ENCODE data around the gene WNT11. TPM values are rescaled to one million over a fixed set of nuclear protein-coding genes. Genes with fewer than 3 reads are reported as not detected.

The WNT11 gene
- total RNA-seq, 1 experiment from 2014 or later: not detected

DNA sequence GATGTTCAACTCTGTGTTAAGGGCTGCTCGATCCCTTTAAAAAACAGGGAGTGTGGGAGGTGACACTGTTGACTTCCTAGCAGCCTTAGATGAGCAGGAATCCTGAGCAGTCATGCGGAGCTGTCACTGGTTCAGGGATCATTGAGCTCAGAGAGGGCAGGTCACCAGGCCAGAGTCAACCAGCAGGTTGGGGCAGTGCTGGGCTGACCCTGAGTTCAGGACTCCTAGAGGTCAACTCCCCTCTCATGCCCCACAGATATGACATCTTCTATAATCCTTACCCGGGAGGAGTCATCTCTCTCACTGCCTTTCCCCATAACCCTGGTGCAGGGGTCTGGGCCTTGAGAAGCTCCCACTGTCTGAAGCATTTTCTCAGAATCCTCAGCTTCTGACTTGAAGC is 12.9 kb upstream of the WNT11 start:
- no peak for DNase-seq (ENCODE audit: low read depth)

DNA sequence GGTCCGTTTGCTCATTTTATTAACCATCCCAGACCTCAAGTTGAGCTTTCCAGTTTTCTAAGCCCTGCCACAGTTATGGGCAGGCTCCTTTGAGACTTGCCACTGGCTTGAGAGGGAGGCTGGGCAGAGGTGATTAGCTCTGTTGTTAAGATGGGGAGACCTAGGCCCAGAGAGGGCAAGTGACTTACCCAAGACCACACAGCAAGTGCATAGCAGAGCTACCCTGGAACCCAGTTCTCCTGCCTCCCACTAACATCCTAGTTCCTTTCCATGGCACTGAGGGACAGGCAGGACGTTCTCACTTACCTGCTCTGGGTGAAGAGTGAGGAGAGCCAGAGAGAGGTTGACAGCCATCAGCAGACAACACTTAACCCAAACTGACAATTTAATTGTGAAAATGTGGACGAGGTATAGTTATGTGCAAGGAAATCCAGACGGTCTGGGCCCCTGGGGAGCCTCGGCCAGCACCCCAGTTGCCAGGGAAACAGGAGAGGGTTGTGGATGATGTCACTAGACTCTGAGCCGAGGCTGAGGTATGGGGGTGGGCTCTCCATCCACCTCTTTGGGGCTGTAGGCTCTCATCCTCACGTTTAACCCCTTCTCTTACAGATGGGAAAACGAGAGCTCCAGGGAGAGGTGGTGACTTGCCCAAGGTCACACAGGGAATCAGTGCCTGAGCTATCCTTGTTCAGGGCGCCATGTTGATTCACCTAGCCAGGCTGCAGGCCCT is 12.3 kb upstream of the WNT11 start:
- DNase-seq (ENCODE audit: low read depth): no peak

DNA sequence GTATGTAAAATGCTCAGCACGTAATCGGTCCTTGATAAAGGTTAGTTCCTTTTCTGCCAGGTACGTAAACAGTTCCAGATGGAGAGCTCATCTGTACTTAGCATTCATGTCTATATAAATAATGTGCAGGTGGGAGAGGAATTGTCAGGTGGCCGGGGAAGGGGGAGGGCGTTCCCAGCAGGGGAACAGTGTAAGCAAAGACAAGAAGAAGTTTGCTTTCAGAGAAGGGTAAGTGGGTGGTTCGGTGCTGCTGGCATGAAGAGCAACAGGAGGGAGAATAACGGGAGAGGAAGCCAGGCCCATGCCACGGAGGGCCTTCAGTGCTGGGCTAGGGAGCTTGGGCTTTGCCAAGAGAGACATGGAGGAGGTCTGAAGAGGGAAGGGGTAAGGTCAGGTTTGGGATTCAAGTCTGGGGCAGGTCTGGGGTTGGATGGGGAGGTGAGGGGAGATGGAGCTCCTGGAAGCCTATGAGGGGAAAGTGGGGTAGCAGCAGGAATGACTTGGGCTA is 11.4 kb upstream of the WNT11 start:
- DNase-seq (ENCODE audit: low read depth): no peak

DNA sequence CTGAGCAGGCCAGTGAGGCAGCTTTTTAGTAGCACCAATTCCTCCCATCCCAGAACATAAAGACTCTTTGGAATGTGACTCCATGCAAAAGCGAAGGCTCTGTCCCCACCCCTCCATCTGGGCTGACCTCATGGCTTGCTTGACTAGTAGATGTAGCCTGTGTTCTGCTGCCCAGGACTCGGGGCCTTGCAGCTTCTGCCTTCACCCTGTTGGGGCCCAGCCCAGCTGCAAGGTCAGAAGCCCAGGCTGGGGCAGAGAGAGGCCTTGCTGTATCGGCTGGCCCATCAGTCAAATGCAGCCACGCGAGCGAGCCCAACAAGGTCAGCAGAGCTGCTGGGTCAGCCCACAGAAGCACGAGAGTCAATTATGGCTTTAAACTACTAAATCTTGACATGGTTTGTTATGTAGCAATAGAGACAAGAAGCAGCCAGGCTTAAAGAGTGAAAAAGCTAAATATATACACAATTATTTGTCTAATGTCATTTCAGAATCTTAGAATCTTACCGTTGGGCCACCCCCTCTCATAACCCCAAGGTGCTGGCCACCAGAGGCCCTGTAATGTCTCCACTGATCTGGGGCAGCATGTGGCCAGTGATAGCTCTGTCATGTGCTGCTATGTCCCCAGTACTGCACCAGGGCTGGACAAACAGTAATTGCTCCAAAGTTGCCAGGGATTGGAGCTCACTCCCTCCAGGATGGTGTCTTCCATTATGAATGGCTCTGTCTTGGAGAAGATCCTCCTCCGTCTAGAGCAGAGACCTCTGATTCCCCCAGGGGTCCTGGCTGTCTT is 10.4 kb upstream of the WNT11 start:
- no peak for DNase-seq (ENCODE audit: low read depth)

DNA sequence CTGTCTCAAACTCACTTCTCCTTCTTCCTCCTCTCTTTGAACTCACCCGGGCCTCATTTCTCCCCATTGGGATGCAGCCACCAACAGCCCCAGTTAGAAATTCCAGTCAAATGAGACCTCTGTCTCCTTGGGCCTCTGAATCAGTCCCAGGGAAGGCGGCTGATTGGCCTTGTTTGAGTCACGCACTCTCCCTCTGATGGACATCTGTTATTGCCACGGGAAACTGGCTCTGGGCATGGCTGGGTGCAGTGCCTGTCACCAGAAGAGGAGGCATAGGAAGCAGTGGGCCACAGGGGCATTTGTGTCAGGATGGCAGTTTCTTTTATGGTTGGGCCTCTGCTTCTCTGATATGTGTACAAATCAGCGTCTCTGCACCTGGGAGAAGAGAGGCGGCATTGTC is 9.6 kb upstream of the WNT11 start:
- DNase-seq (ENCODE audit: low read depth): peak; percentile 66

DNA sequence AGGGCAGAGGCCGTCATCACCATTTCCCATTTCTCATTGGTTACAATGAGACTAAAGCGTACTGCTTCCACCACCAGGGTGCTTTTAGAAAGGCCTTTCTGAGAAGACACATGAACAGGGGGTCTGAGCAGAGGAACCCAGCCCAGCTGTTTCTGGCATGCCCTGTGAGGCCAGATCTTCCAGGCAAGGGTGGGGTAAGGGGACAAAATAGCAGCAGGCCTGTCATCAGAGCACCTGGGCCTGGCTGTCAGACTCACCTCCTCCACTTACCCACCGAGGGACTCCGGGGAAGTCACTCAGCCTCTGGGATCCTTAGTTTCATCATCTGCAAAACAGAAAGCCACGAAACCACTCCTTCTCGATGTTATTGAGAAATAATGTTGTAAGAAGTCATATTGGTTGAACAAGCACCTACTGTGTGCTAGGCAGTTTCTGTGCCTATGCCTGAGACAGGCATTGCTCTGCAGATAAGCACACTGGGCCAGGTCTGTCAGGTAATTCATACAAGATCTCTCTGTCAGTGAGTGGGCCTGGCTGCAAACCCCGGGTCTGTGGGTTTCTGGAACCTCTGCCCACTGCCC is 8.8 kb upstream of the WNT11 start:
- DNase-seq (ENCODE audit: low read depth): no peak

DNA sequence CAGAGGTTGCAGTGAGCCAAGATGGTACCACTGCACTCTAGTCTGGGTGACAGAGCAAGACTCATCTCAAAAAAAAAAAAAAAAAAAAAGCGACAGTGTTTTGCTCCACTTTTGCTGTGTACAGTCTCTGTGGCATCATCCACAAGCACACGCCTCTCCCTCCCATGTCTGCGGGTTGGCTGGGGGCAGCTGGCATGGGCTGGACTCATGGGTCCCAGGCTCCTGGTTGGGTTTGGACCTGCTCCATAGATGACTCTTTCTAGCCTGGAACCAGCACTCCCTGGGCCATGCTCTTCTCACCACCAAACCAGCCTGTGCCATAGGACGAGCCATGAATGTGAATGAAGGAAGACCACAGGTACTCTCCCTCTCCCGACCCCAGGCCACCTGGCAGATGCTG is 7.9 kb upstream of the WNT11 start:
- no peak for DNase-seq (ENCODE audit: low read depth)

DNA sequence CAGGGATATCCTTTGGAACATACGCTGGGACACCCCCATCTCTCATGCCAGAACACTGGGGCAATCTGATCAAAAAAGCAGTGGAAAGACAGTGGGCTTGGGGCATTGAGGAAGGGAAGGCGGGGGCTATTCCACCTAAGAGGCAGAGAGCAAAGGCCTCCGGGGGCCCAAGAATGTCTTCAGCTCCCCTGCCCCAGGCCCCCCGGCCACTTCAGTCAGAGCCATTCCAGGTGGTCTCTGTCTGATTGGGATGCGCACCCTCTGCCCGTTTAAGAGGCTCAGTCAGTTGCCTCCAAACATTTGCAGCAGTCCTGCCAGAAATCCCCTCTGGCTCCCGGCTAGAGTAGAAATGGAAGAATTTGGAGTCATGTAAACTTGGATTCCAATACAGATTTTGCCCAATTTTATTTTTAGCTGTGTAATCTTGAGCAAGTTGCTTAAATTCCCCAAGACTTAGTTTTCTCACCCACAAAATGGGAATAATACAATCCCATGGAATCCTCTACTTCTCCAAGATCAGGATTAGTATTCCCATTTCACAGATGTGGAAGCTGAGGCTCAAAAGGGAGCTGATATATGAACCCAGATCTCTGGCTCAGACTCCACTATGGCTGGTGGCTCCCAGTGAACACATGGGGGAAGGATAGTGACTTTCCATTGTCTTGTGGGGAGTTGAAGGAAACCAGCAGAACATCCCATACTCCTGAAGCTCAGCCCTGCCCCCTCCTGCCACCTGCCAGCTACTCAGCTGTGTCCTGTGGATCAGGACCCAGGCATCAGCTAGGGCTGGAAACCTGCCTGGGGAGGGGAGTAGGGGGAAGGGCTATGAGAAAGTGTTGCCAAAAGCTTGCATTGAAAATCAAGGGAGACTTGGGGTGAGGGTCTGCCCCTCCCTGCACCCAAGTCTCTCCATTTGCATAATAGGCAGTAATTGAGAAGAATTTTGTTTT is 6.1 kb upstream of the WNT11 start:
- DNase-seq (ENCODE audit: low read depth): no peak

DNA sequence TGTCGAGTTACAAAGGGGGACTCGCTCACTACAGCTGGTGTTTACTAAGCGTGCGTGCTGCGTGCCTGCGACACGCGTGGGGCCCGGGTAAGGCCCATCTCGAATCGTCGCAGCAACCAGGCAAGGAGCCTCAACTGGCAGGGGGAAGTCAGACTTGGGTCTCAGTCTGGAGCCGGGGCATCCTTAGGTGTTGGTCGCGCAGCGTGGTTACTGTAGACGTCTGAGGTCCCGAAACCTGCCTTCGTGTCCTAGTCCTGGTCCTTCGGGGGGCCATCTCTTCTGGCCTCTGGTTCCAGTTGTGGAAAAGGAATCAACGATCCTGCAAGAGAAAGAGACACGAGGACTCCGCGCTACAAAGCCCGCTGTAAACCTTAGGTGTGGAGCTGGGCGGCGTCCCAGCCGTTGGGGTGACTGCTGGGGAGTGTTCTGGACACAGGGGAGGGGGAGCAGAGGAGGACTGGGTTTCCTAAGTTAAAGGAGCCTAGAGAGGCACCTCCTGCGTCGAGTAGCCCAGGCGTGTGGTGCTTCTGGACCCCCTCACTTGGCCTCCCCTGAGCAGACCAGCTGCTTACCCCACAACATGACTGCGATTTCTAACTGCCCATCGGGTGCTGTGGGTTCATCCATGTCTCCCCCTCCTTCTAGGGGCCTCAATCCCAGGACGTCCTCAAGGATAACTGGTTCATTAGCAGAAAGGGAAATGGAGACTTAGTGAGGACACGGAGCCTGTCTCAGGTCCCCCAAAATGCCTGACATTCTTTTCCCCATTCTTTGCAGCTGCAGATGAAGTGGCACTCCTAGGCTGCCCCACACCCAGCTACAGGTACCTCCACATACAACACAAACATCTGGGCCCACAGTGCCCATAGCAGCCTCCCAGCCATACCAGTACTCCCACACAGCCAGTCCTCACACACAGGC is 4.9 kb upstream of the WNT11 start:
- no peak for DNase-seq (ENCODE audit: low read depth)

DNA sequence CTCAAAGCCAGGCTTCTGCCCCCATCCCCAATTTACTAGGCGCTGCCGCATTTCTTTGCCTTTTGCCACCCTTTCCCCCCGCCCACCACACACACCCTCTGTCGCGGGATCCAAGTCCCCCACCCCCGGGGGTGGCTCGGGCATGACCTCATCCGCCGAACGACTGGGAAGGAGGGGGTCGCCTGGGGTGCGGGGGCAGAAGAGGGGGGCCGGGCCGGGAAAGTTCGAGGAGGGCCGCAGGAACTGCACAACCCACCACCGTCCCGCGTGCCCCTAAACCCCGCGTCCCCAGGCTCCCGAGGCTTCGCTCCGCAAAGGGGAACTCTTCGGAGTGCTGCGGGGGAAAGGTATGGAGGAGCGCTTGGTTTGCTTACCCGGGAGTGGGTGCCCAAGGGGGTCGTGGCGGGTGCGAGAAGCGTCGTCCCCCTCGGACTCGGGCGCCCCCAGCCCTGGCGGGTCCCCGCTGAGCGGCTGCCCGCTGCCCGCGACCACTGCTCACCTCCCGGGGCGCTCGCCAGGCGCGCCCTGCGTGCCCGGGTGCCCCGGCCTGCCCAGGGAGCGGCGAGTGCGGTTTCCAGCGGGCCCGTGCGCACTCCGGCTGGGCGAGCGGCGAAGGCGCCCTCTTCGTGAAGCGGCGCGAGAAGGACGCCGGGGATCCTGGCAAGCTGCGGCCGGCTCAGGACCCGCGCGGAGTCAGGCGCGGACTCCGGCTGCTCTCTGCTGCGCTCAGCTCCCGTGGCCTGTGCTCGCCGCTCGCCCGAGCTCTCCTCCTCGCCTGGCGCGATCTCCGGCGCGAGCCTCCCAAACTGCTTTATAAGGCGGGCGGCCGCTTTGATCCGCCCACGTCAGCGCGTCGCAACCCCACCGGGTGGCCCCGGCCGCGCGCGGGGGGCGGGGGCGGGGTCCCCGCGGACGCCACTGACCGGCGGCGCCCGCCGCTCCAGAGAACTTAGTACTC is 4.0 kb upstream of the WNT11 start:
- DNase-seq (ENCODE audit: low read depth): no peak

DNA sequence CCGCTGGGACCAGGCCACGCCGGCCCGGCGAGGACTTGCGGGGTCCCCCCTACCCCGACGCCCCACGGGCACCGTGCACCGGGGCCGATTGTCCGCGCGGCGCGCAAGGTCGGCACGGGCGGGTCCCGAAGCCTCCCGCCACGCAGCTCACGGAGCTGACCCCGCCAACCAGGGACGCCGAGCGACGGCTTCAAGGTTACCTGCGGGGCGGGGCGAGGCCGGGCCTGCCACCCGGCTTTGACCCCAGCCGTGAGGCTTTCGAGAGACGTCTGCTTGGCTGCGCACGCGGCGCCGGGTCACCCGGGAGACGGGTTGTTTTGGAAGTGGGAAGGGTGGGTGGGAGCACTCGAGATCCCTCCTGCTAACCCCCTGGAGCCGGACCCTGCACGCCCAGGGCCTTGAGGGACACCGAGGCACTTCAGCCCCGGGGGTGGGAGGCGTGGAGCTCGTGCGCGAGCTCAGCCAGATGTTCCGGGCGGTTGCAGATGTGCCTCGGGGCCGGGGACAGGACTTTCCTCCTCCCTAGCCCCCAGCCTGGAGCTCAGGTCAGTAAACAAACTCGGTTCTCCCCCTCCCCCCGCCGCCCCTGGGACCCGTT is 3.2 kb upstream of the WNT11 start:
- DNase-seq (ENCODE audit: low read depth): no peak

DNA sequence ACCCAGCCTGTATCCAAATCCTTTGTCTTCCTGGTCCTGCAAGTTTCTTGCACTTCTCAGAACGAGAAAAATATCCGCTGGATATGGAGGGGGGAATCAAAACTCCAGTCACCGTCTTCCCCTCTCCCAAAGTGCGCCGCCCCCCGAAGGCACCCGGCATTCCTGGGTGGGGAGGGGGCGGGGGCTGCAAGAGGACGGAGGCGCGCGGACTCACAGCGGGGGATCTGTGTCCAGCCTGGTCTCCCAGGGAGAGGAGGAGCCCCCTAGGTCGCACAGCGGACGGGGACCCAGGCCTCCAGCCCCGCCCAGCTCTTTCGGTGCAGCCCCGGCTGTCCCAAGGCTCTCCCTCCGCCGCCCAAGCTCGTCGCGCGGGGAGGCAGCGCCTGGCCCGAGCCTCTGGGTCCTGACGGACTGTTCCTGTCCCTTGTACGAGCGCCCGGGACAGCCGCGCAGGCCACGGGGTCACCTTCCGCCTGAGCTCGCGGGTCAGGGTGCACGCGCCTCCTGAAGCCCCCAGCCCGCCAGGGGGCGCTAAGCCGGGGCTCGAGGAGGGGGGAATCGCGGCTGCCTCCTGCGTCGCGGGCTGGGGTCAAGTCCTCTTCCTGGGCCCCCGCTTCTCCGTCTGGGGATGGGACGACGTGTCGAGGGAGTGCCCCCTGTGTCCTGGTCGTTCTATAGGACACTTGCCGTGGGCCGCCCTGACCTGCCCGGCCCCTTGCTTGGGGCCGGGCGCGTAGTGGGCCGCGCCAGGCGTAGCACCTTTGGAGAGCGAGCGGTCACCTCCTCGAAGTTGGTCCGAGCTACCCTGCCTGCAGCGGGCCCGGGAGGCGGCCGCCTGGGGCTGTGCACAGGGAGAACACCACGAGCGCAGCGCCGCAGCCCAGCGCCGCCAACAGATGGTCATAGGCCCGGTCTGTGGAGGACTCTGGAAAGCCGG is 2.4 kb upstream of the WNT11 start:
- no peak for DNase-seq (ENCODE audit: low read depth)

DNA sequence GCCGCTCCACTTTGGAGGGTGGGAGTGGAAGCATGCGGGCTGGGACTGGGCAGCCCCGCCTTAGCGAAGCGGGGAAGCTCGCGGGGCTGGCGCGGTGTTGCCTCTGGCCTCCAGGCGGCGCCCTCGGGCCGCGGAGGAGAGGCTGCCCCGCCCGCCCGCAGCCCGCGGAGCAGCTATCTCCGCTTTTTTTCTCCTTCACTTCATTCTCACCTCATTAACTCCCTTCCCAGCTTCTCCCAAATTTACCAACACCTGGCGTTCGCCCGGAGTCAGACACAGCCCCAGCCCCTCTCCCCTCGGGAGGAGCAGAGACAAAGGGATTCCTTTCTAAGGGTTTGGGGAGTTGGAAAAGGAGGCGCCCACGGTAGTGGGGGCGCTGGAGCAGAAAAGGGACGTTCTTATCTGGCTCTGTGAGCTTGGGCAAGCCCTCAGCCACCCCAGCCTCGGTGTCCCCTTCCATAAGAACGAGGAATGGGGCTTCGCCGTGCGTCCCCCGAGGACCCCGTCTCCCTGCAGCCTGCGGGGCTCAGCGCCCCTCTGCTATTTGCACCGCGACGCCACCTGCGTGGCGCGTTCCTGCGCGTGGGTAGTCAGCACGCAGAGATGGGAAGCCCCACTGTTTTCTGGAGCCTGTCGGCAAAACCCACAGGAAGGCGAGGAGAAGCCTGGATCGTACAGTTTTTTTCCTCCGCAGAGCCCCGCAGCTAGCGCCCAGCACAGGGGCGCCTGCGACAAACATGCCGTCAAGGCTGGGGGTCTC is 1.5 kb upstream of the WNT11 start:
- peak; percentile 62 for DNase-seq (ENCODE audit: low read depth)

DNA sequence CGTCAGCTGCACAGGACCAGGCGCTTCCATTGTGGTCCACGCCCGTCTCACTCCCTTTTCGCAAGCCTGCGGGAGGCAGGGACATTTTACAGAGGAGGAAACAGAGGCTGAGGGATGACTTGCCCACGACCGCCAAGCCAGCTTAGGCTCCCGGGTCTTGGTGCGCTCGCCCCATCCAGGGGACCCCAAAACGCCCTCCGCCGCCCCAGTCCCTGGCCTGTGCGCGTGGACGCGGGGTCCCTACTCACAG is 300 bp downstream of the WNT11 start:
- DNase-seq (ENCODE audit: low read depth): no peak

DNA sequence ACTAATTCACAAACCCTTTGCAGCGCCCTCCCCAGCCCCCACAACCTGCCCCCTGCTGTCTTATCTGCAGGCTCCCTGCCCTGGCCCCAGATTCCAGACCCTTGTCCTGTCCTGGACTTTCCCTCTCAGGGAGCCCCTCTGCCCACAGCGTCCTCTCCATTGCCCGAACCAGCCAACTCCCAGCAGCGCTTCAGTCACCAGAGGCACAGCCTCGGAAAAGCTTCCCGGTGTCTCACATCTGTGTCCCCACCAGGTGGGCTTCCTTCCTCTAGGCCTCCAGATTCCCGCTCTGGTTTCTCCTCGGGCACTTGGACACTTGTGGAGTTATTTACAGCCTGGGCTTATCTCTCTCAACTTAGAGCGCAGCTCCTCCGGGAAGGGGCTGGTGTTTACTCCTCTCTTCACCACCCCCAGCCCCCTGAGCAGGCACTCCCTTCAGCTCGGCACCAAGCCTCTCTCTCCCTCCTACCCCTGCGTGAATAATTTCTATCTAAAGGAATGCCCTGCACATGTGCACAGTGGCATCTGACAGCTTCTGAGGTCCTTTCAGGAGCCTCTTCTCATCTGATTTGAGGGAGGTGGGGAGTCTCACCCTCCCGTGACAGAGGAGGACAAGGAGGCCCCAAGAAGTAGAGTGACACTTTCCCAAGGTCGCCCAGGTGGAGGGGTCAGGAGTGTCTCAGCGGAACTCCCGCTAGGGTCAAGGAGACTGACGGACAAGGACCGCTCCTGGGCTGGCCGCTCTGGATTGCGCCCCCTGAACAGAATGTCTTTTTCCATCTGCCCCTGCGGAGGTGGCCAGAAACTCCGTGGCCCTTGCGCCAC is 838 bp downstream of the WNT11 start:
- DNase-seq (ENCODE audit: low read depth): no peak

DNA sequence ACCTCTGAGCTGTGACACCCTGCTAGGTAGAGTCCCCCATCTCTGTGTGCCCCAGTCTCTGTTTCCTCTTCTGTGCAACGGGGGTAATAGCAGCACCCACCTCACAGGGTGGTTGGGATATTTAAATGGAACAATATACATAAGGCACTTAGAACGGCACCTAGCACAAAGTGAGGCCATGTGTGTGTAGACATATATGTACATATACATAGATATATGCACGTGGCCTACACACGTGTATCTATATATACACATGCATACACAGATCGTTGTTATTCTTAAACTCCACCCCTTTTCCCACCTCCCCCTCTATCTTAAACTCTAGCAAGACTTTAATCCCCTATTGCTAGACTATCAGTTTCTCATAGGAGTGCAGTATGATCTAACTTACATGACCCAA is 2.4 kb downstream of the WNT11 start:
- DNase-seq (ENCODE audit: low read depth): no peak
